ENCODE results near the gene ABTB2. TPM values are rescaled to one million over a fixed set of nuclear protein-coding genes. Genes with fewer than 3 reads are reported as not detected.

ABTB2 gene
- total RNA-seq, 1 experiment from 2014 or later, result 3.1 TPM

DNA sequence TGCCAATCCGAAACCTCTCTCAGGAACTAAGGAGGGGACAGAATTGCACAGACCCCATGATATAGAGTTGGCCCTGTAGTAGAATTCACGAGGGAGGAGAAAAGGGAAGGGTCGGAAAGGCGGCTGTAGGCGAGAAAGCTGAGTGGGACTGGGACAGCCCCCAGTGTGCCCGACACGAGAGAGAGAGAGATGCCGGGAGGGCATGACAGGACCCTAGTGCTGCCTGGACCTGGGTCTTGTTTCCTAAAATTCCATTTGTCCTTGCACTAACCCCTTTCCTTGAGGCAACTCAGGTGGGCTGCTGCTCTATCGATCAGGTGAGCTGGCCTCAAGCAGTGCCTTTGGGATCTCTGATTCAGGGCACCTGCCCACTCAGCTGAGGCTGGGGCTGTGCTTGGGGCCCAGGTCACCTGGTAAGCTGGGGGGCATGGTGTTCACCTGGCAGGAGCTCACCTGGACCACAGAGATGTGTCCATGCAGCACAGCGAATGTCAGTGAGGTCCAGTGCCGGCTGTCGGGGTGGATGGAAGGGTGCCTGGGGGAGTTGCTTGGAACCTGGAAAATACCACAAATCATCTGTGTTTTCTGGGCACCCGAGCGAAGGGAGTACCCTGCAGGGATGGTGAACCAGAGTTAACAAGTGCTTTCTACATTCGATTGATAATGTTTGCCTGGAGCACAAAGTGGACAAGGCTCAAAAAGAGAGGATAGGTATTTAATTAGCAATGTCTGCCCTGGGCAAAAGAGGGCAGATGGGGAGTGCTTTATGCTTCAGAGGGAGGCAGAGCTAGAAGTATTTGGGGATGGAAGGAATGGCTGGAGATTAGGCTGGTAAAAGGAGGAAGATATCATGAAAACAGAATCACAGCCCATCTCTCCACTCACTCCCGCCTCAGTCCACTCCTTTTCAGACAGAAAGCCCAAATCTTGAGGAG, 190.7 kb downstream of the ABTB2 start:
- H3K27ac Mint-ChIP-seq (ENCODE audit: low read depth, unreplicated experiment), result no peak overlapping the region
- intact Hi-C loops (cut with micrococcal nuclease), result no loop called here
- no peaks in the 10 kb centered on the region for H3K27me3 Mint-ChIP-seq (ENCODE audit: insufficient read depth, unreplicated experiment)
- H3K4me1 Mint-ChIP-seq (ENCODE audit: insufficient read depth, unreplicated experiment), result peaks cover 3% of the 10 kb centered on the region
- peaks cover 7% of the 10 kb centered on the region for H3K36me3 Mint-ChIP-seq (ENCODE audit: insufficient read depth, unreplicated experiment)
- no peak for DNase-seq (ENCODE audit: unreplicated experiment)
- CTCF ChIA-PET, result interaction anchor here (0.5 to 2.9 kb wide), 8 partner anchors 7 to 206 kb away, joined by 3 to 20 read pairs (median 4); no protein-coding TSS in a partner anchor
- H3K9me3 Mint-ChIP-seq (ENCODE audit: unreplicated experiment), result no peaks in the 10 kb centered on the region
- no peak for TF ChIP-seq CTCF (IDR thresholded peaks at IDR 0.05; ENCODE audit: unreplicated experiment)
- no peak overlapping the region for H3K4me3 Mint-ChIP-seq (ENCODE audit: unreplicated experiment)
- BruUV-seq (replicated peaks), result no TSS peak
- POLR2A ChIA-PET, result no interaction called here

DNA sequence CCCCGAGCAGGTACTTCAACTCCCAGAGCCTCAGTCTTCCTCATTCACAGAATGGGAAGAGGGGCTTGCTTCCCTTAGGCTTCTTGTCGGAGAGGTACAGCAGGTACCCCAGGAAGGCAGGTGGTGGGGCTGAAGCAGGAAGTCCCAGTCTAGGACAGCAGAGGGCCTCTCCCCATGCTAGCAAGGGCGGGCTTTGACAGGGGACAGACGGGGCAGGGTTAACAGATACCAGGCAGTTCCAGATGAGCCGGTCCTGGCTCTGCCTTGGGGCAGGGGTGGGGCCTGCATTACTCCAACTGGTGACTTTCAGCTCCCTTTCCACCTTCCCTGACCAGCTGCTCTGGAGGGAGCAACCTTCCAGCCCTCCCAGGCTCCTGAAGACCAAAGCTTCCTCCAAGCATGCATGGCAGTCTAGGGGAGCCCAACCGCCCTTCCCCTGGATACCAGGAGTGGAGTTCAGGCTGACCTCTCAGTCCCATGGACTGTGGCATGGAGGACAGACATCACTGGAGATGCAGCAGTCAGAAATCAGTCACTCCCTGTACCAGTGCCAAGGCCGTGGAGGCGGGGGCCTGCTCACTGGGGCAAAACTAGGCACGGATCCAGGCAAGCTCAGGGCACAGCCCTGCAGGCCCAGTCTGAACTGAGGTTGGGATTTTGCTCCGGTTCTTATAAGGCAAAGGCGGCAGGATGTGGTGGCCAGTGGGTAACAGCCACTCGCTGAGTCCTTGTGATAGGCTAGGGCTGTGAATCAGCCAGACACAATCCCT, 191.8 kb downstream of the ABTB2 start:
- peak; percentile 55 for DNase-seq (ENCODE audit: unreplicated experiment)
- TF ChIP-seq CTCF (IDR thresholded peaks at IDR 0.05; ENCODE audit: unreplicated experiment), result no peak
- peaks cover 7% of the 10 kb centered on the region for H3K36me3 Mint-ChIP-seq (ENCODE audit: insufficient read depth, unreplicated experiment)
- intact Hi-C loops (cut with micrococcal nuclease), result no loop called here
- no peaks in the 10 kb centered on the region for H3K27me3 Mint-ChIP-seq (ENCODE audit: insufficient read depth, unreplicated experiment)
- no peak overlapping the region for H3K4me3 Mint-ChIP-seq (ENCODE audit: unreplicated experiment)
- BruUV-seq (replicated peaks), result no TSS peak
- peaks cover 3% of the 10 kb centered on the region for H3K4me1 Mint-ChIP-seq (ENCODE audit: insufficient read depth, unreplicated experiment)
- CTCF ChIA-PET, result interaction anchor here (0.7 to 2.9 kb wide), 4 partner anchors 8 to 347 kb away, joined by 3 to 20 read pairs (median 4); no protein-coding TSS in a partner anchor
- POLR2A ChIA-PET, result no interaction called here
- no peak overlapping the region for H3K27ac Mint-ChIP-seq (ENCODE audit: low read depth, unreplicated experiment)
- H3K9me3 Mint-ChIP-seq (ENCODE audit: unreplicated experiment), result no peaks in the 10 kb centered on the region

- H3K36me3 Mint-ChIP-seq (ENCODE audit: insufficient read depth, unreplicated experiment), result peaks cover 7% of the 10 kb centered on the region
- peaks cover 3% of the 10 kb centered on the region for H3K4me1 Mint-ChIP-seq (ENCODE audit: insufficient read depth, unreplicated experiment)
- CTCF ChIA-PET, result interaction anchor here (1.0 to 2.9 kb wide), 5 partner anchors 9 to 348 kb away, joined by 3 to 20 read pairs (median 3); partner anchors contain the start of gene ABTB2
- H3K27ac Mint-ChIP-seq (ENCODE audit: low read depth, unreplicated experiment), result no peak overlapping the region
- no peak for DNase-seq (ENCODE audit: unreplicated experiment)
- no peaks in the 10 kb centered on the region for H3K27me3 Mint-ChIP-seq (ENCODE audit: insufficient read depth, unreplicated experiment)
- H3K4me3 Mint-ChIP-seq (ENCODE audit: unreplicated experiment), result no peak overlapping the region
- intact Hi-C loops (cut with micrococcal nuclease), result no loop called here
- TF ChIP-seq CTCF (IDR thresholded peaks at IDR 0.05; ENCODE audit: unreplicated experiment), result no peak
- POLR2A ChIA-PET, result no interaction called here
- BruUV-seq (replicated peaks), result no TSS peak
- no peaks in the 10 kb centered on the region for H3K9me3 Mint-ChIP-seq (ENCODE audit: unreplicated experiment)
These were observed 192.7 kb downstream of the ABTB2 start for GRCh38 chr11:34165121-34165520.

DNA sequence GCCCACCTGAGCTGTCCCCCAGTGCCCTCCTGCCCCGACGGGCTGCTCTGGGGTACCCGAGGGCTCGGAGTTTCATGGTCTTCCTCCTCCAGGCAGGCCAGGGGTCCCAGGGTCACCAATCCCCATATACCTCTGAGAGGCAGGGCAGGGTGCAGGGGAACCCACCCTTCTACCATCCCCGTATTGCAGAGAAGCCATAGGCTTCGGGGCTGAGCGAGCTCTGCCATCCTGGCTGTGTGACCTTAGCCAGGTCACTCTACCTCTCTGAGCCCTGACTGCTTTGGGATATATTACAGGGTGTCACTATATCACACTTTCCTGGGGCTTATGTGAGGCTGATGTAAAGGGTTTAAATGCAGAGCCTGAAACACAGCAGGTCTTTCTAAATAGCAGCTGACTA, 195.0 kb downstream of the ABTB2 start:
- no peaks in the 10 kb centered on the region for H3K27me3 Mint-ChIP-seq (ENCODE audit: insufficient read depth, unreplicated experiment)
- H3K36me3 Mint-ChIP-seq (ENCODE audit: insufficient read depth, unreplicated experiment), result peaks cover 7% of the 10 kb centered on the region
- H3K4me1 Mint-ChIP-seq (ENCODE audit: insufficient read depth, unreplicated experiment), result peaks cover 3% of the 10 kb centered on the region
- H3K27ac Mint-ChIP-seq (ENCODE audit: low read depth, unreplicated experiment), result no peak overlapping the region
- no TSS peak for BruUV-seq (replicated peaks)
- CTCF ChIA-PET, result interaction anchor here (0.6 kb wide), 1 partner anchor 403 kb away, joined by 3 read pairs; no protein-coding TSS in a partner anchor
- no peaks in the 10 kb centered on the region for H3K9me3 Mint-ChIP-seq (ENCODE audit: unreplicated experiment)
- no peak for DNase-seq (ENCODE audit: unreplicated experiment)
- intact Hi-C loops (cut with micrococcal nuclease), result no loop called here
- POLR2A ChIA-PET, result interaction anchor here (0.7 kb wide), 1 partner anchor 28 kb away, joined by 3 read pairs; no protein-coding TSS in a partner anchor
- TF ChIP-seq CTCF (IDR thresholded peaks at IDR 0.05; ENCODE audit: unreplicated experiment), result no peak
- no peak overlapping the region for H3K4me3 Mint-ChIP-seq (ENCODE audit: unreplicated experiment)

Data from MCF 10A (cell line).